A673 (cell line): Measurements from ENCODE around the gene GABRG3.

Experiments
- EZH2 ChIP-seq: fragments of 200-600 bp; sonication (generic); IDR thresholded peaks from 2 replicates; pipeline ENCODE4 v1.6.1; 2017; ENCODE audit warnings: borderline replicate concordance, low read depth, mild to moderate bottlenecking, mixed read lengths, antibody characterized with exemption, low read length; ENCODE audit not compliant: poor library complexity, severe bottlenecking
- TF ChIP-seq, protein P1 (sequence below): fragments of 300-800, 200-600 bp; sonication (generic); conservative IDR thresholded peaks from 2 replicates; pipeline ENCODE4 v1.5.1; 2017; ENCODE audit warnings: low read depth, mild to moderate bottlenecking, antibody characterized with exemption, low read length, moderate library complexity, mixed read lengths

DNA sequence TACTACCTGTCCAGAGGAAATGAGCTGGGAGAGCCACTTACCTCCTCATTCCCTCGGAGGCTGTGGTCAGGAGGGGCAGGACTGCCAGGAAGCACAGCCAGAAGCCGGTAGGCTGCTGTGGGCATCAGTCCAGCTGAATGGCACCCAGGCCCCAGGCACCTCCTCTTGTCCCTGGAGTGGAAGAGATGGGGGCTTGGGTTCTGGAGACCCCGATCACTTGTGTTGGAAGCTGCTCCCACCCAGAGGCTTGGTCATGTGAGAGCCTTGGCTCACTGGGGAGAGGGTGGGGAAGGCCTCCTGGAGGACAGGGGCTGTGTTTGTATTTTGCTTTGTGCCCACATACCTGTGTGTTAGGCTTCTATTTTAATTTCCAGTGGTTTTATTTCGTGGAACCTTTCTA, 261.9 kb downstream of the GABRG3 start:
- TF ChIP-seq, protein P1, sequence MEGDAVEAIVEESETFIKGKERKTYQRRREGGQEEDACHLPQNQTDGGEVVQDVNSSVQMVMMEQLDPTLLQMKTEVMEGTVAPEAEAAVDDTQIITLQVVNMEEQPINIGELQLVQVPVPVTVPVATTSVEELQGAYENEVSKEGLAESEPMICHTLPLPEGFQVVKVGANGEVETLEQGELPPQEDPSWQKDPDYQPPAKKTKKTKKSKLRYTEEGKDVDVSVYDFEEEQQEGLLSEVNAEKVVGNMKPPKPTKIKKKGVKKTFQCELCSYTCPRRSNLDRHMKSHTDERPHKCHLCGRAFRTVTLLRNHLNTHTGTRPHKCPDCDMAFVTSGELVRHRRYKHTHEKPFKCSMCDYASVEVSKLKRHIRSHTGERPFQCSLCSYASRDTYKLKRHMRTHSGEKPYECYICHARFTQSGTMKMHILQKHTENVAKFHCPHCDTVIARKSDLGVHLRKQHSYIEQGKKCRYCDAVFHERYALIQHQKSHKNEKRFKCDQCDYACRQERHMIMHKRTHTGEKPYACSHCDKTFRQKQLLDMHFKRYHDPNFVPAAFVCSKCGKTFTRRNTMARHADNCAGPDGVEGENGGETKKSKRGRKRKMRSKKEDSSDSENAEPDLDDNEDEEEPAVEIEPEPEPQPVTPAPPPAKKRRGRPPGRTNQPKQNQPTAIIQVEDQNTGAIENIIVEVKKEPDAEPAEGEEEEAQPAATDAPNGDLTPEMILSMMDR, result no peak
- no peak for TF ChIP-seq EZH2
